Activated naive CD8-positive, alpha-beta T cell treated with anti-CD3 and anti-CD28 coated beads, Interleukin-2, amount 50 U/mL, for 16 hours (primary cell): Measurements from ENCODE around the gene ZFP90.

Experiments used
- DNase-seq: peaks from one replicate; pipeline ENCODE4 v3.0.0-alpha.2; 2020; ENCODE audit warnings: low read depth, low spot score

Gene ZFP90

GRCh38 chr16:68577352-68577853, 38.3 kb downstream of the ZFP90 start:
- no peak for DNase-seq

DNA sequence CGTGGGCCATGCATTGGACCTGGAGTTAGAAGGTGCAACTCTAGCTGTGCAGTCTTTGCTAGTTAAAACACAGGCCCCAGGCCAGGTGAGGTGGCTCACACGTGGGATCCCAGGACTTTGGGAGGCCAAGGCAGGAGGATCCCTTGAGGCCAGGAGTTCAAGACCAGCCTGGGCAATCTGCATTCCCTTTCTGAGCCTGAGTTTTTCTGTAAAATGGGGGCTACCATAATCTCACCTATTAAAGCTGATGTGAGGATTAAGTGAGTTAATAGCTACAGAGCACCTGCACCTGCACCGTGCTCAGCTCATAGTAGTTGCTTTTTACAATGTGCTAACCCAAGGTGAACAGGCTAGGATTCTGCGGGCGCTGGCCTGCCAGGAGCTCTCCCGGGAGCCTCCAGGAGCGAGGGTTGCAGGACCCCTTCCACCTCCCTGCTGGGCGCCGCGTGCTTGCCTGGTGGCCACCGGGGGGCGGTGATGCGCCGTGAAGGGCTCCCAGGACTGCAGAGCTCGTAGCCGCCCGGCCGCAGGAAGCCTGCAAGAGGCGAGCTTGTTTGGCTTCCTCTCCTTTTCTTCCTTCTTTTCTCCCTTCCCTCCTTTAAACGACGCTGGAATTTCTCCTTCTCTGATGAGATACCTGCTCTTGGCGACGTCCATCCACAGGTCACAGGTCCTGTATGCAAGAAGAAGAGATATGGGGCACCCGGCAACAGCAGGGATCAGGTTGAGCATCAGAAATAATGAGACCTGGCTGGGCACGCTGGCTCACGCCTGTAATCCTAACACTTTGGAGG, 51.3 kb downstream of the ZFP90 start:
- DNase-seq, result peak; percentile 19

GRCh38 chr16:68592466-68593337, 53.6 kb downstream of the ZFP90 start:
- no peak for DNase-seq

DNA sequence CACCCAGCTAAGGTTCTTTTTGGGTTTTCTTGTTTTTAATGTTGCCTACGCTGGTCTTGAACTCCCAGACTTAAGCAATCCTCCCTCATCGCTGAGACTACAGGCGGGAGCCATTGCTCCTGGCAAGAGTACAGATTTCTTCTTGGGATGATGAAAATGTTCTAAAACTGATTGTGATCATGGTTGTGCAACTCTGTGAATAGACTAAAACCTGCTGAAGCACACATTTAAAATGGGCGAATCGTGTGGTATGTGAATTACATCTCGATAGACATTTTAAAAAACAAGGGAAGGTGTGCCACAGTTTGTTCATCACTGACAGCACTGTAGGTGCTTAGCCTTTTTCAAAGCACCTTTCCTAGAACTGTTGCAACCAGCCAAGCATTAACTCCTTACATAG, 57.2 kb downstream of the ZFP90 start:
- no peak for DNase-seq

- no peak for DNase-seq
These were observed 60.5 kb downstream of the ZFP90 start for GRCh38 chr16:68599586-68599985.

DNA sequence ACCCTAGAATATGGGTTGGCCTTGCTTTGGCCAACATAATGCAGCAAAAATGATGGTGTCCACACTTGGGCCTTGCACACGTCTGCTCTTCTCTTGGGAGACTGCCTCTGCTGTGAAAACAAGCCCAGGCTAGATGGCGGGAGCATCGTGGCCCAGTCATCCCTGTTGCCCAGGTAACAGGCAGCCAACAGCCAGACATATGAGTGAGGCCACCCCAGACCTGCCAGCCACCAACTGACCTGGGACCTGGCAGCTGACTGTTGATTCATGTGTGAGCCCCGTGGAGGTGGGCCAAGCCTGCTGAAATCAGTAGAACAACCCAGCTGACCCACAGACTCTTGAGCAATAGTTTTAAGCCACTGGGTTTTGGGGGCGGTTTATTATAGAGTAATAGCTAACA, 66.7 kb downstream of the ZFP90 start:
- DNase-seq, result no peak

DNA sequence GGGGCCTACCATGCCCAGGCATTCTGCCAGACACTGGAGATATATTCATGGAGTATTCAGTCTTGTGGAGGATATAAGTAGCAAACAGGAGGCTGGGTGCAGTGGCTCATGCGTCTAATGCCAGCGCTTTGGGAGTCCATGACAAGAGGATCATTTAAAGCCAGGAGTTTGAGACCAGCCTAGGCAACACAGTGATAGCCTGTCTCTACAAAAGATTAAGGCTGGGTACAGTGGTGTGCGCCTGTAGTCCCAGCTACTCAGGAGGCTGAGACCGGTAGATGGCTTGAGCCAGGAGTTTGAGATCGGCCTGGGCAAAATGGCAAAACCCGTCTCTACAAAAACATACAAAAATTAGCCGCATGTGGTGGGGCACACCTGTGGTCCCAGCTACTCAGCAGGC, 68.4 kb downstream of the ZFP90 start:
- no peak for DNase-seq

- DNase-seq, result no peak
These were observed 69.2 kb downstream of the ZFP90 start for GRCh38 chr16:68608330-68608729.

DNA sequence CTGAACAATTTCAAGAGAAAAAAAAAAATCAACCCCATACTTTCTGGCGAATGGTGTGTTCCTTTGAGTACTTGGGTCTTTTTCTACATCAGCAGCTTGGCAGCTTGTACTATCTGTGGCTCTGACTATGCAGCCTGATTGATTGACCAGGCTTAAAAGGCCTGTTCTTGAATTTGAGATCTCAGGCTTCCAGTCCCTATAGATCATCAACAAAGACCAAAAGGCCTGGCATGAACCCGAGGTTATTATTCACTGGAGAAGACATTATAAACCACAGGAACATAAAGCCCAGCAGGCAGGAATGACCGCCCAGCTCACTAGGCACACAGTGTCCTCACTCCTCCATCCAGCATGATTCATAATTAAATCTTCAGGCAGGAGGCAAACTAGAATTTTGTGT, 73.9 kb downstream of the ZFP90 start:
- DNase-seq, result no peak

- DNase-seq, result no peak
These were observed 78.6 kb downstream of the ZFP90 start for GRCh38 chr16:68617734-68618133.
